Erythroblast (primary cell): ENCODE measurements around the gene PIK3R6.

Experiments used
- GATA1 ChIP-seq: IDR thresholded peaks from 2 replicates; pipeline ENCODE4 v1.6.1; 2011; ENCODE audit warnings: low read depth, mild to moderate bottlenecking, control low read depth, low read length, moderate library complexity
- POLR2A ChIP-seq: IDR thresholded peaks from 2 replicates; pipeline ENCODE4 v1.6.1; 2011; ENCODE audit warnings: mild to moderate bottlenecking, low read length

- TF ChIP-seq POLR2A = no peak
- TF ChIP-seq GATA1 = no peak
Observed at GRCh38 chr17:8890671-8891070, 23.2 kb upstream of the PIK3R6 start.
